HepG2 (cell line): ENCODE results near the gene COBLL1. TPM values are rescaled to one million over a fixed set of nuclear protein-coding genes. Genes with fewer than 3 reads are reported as not detected.

Experiments used
- ARID3A ChIP-seq: IDR thresholded peaks from 2 replicates; pipeline ENCODE4 v1.6.1; 2012; ENCODE audit warnings: low read depth, low read length, improper control_type of control experiment
- CHD2 ChIP-seq: IDR thresholded peaks from 2 replicates; pipeline ENCODE4 v1.6.1; 2011; ENCODE audit warnings: low read depth, low read length, improper control_type of control experiment
- KDM1A ChIP-seq: IDR thresholded peaks from 2 replicates; pipeline ENCODE4 v1.6.1; 2016; ENCODE audit warnings: missing compliant biosample characterization
- KMT2A ChIP-seq: sonication (generic); formaldehyde crosslinking; IDR thresholded peaks from 2 replicates; pipeline ENCODE4 v1.4.0; 2020; ENCODE audit warnings: missing genetic modification reagents
- TAF1 ChIP-seq: sonication (generic); formaldehyde crosslinking; IDR thresholded peaks from 2 replicates; pipeline ENCODE4 v1.4.0; 2020; ENCODE audit warnings: missing genetic modification reagents
- TOE1 ChIP-seq: sonication (generic); formaldehyde crosslinking; IDR thresholded peaks from 2 replicates; pipeline ENCODE4 v1.4.0; 2020; ENCODE audit warnings: mild to moderate bottlenecking, missing genetic modification reagents
- ZNF225 ChIP-seq: sonication (generic); formaldehyde crosslinking; IDR thresholded peaks from 2 replicates; pipeline ENCODE4 v1.4.0; 2020; ENCODE audit warnings: mild to moderate bottlenecking, missing genetic modification reagents
- ZNF253 ChIP-seq: sonication (generic); formaldehyde crosslinking; IDR thresholded peaks from 2 replicates; pipeline ENCODE4 v1.8.0; 2022; ENCODE audit warnings: mild to moderate bottlenecking, missing genetic modification reagents, borderline replicate concordance
- ZNF747 ChIP-seq: sonication (generic); formaldehyde crosslinking; IDR thresholded peaks from 2 replicates; pipeline ENCODE4 v1.8.1; 2023; ENCODE audit warnings: missing genetic modification reagents, mild to moderate bottlenecking, borderline replicate concordance
- ZSCAN25 ChIP-seq: sonication (generic); formaldehyde crosslinking; IDR thresholded peaks from 2 replicates; pipeline ENCODE4 v1.8.0; 2022; ENCODE audit warnings: mild to moderate bottlenecking, missing genetic modification reagents
- ZZZ3 ChIP-seq: sonication (generic); formaldehyde crosslinking; IDR thresholded peaks from 2 replicates; pipeline ENCODE4 v1.4.0; 2020; ENCODE audit warnings: missing genetic modification reagents, mild to moderate bottlenecking, borderline replicate concordance
- polyA plus RNA-seq, 8 experiments: library from polyadenylated mRNA; depleted of rRNA in 3 of 8; stranded (reverse) in 7 of 8; unstranded in 1 of 8; fragments of >200 nt; fragmentation: Illumina TruSeq in 4 of 8; extraction: Trizol in 4 of 8; gene quantifications; 2 replicates each; pipeline versions ENCODE4 v1.2.1 to v1.2.3, GENCODE V29; 2011 to 2016; ENCODE audit warnings: low read depth in 4 of 8, missing spikeins in 1 of 8, mixed read lengths in 1 of 8; ENCODE audit not compliant: insufficient read depth in 1 of 8
- total RNA-seq, 5 experiments: library from RNA; depleted of rRNA; stranded (reverse); fragments of >200 nt; fragmentation: Illumina TruSeq; extraction: Trizol; gene quantifications; 2 replicates each; pipeline ENCODE4 v1.2.3, GENCODE V29; 2016; ENCODE audit warnings: low read depth in 1 of 5
- TF ChIP-seq, protein P1 (sequence below): sonication (generic); formaldehyde crosslinking; IDR thresholded peaks from 2 replicates; pipeline ENCODE4 v1.4.0; 2020; ENCODE audit warnings: missing genetic modification reagents, borderline replicate concordance

COBLL1 gene
- total and polyA plus RNA-seq, 2 of the 13 experiments (the other 11 are each of a cell fraction or from before 2014, with no cell fraction given): 32.6 to 86.8 TPM

DNA sequence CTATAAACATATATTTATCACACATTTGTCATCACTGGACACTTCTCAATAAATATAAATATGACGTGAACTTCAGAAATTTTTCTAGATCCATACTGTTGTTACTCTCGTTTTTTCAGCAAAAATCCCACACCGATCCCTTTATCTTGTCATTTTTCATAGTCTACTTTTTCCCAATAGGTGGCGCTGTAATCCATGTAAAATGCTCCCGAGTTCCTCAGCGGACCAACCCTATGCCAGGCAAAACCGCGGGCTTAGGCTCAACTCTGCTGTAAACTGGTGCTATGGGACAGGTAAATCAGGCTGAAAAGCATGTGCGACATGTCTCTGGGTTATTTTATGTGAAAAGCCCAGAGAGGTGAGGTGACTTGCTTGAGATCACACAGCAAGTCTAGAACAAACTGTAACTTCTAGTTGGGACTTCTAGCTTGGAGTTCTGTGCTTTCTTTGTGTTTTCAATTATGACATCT is 104.0 kb downstream of the COBLL1 start (continued):
- TF ChIP-seq ZSCAN25 (CRISPR knock-in tag) (0 out of 2 replicates have a peak, but pooled peaks have one; percentile 34), ARID3A (peak; percentile 28; the same call in 1 of the 2 replicates), ZZZ3 (no peak), KDM1A (CRISPR knock-in tag) (peak; percentile 69; the same call in 1 of the 2 replicates), KMT2A (CRISPR knock-in tag) (peak; percentile 89), TAF1 (CRISPR knock-in tag) (no peak), ZNF225 (no peak), ZNF253 (CRISPR knock-in tag) (no peak), ZNF747 (no peak), CHD2 (no peak), TOE1 (CRISPR knock-in tag) (peak; percentile 67)
- TF ChIP-seq, protein P1, sequence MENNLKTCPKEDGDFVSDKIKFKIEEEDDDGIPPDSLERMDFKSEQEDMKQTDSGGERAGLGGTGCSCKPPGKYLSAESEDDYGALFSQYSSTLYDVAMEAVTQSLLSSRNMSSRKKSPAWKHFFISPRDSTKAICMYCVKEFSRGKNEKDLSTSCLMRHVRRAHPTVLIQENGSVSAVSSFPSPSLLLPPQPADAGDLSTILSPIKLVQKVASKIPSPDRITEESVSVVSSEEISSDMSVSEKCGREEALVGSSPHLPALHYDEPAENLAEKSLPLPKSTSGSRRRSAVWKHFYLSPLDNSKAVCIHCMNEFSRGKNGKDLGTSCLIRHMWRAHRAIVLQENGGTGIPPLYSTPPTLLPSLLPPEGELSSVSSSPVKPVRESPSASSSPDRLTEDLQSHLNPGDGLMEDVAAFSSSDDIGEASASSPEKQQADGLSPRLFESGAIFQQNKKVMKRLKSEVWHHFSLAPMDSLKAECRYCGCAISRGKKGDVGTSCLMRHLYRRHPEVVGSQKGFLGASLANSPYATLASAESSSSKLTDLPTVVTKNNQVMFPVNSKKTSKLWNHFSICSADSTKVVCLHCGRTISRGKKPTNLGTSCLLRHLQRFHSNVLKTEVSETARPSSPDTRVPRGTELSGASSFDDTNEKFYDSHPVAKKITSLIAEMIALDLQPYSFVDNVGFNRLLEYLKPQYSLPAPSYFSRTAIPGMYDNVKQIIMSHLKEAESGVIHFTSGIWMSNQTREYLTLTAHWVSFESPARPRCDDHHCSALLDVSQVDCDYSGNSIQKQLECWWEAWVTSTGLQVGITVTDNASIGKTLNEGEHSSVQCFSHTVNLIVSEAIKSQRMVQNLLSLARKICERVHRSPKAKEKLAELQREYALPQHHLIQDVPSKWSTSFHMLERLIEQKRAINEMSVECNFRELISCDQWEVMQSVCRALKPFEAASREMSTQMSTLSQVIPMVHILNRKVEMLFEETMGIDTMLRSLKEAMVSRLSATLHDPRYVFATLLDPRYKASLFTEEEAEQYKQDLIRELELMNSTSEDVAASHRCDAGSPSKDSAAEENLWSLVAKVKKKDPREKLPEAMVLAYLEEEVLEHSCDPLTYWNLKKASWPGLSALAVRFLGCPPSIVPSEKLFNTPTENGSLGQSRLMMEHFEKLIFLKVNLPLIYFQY: 0 out of 2 replicates have a peak, but pooled peaks have one; percentile 37
